HG03442 (cell line): ENCODE data around the gene CCDC39.
A peak's percentile ranks its signal among the peaks of the same experiment; 100 is the strongest.
"Not testable (repeated sequence)": the region's sequence is repeated elsewhere in the genome, so short reads cannot be mapped to it uniquely, and the experiment has no call there.

Source experiments
- ATAC-seq: cut with Tn5 transposase; IDR thresholded peaks from one replicate; pipeline ENCODE4 v1.9.1; 2021; ENCODE audit warnings: mild to moderate bottlenecking, moderate library complexity; ENCODE audit not compliant: unreplicated experiment

The CCDC39 gene

DNA sequence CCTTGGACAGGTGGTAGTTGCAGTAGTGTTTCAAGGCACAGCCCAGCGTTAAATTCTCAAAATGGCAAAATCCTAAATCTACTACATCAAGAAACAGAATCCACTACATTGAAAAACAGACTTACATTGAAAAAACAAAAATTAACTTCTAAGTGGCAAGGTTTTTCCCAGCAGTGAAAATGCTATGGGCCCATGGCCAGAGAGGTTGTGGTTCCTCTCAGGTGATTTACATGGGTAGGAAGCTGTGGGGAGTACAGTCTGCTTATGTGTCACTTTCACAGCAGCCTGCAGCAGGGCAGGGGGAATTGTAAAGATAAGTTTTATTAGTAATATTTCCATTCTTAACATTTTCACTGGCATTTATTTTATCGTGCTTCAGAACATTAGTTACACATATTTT is 52.4 kb downstream of the CCDC39 start:
- peak; percentile 98 for ATAC-seq

DNA sequence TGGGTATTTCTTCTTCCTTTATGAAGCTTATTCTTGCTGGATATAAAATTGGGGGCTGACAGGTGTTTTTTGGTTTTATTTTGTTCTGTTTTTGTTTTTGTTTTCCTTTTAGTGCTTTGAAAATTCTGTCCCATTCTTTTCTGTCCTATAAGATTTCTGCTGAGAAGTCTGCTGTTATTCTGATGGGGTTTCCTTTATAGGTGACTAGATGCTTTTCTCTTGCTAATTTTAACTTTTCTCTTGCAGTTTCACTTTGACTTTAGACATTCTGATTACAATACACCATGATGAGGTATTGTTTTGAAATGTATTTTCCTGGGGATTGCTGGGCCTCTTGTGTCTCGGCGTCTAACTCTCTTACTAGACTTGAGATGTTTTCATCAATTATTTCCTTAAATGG is 54.6 kb downstream of the CCDC39 start:
- ATAC-seq, result peak; percentile 46

DNA sequence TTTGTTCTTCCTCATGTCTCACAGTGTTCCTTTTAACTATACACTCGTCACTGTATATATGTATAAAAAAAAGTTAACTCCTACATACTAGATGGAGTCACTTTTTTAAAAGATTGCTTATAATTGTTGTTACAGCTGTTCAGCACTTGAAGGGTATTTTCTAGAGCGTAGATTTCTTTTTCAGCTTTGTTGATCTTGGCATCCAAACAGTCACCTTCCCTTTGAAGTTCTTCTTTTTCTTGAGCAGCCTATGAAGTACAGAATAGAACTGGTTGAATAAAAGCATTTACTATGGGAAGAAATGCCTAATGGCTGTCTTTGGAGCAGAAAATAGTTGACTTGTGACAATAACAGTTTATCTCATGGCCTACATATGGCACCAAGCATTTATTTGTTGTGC is 59.6 kb downstream of the CCDC39 start:
- no peak for ATAC-seq

DNA sequence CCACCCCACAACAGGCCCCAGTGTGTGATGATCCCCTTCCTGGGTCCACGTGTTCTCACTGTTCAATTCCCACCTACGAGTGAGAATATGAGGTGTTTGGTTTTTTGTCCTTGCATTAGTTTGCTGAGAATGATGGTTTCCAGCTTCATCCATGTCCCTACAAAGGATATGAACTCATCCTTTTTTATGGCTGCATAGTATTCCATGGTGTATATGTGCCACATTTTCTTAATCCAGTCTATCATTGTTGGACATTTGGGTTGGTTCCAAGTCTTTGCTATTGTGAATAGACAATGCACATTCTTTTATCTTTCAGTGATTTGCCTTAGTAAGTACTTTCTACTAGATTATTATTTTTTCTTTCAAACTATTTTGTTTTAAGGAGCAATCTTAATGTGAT is 60.7 kb downstream of the CCDC39 start:
- not testable (repeated sequence) for ATAC-seq

DNA sequence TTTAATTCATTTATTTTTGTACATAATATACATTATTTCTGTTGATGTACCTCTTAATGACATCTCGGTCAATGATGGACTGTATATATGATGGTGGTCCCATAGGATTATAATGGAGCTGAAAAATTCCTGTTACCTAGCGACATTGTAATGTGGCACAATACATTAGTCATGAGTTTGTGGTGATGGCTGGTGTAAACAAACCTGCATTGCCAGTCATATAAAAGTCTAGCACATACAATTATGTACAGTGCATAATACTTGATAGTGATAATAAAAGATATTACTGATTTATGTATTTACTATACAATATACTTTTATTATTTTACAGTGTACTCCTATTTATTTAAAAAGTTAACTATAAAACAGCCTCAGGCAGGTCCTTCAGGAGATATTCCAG is 62.2 kb downstream of the CCDC39 start:
- ATAC-seq, result no peak

DNA sequence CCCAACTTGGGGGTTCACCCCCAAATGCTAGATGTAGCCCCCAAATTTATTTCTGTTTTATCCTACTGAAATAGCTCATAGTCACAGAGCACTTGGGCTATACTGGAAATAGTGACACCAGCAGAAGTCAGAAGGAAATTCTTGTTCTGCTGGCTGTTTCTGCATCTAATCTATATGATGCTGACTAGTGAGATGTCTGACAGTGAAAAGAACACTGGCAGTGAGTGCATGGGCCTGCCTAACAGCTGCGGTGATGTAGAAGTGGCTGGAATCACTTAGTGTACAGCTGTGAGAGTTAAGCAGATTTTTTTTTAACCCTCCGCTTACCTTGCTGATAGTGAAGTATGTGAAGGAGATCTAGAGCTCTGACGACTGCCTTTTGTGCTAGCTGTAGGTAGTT is 63.3 kb downstream of the CCDC39 start:
- no peak for ATAC-seq

DNA sequence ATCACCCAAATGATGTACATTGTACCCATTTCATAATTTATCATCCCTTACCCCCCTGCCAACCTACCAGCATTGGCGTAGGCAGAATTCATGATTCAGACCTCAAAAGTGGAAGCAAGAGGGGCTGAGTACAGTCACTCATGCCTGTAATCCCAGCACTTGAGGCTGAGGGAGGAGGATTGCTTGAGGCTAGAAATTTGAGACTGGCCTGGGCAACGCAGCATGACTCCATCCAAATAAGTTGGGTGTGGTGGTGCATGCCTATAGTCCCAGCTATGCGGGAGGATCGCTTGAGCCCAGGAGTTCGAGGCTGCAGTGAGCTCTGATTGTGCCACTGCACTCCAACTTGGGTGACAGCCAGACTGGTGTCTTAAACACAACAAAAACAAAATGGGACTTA is 66.9 kb downstream of the CCDC39 start:
- ATAC-seq, result no peak

DNA sequence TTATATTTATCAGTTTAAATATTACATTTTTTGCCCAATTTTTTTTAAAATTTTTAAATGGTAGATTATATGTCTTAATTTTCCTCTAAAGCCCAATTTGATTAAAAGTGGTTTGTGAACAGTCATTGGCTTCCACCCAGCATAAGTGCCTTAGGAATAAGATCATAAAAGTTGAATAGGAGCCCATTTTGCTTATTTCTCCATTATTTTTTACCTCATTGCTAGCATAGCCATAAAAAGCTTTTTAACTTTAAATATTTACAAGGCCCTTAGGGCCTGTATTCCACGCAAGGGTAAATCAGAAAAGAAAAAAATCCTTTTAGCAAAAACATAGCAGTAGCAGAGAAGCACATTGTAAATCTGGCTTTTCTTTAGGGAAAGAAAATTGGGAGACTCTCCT is 68.3 kb downstream of the CCDC39 start:
- no peak for ATAC-seq

DNA sequence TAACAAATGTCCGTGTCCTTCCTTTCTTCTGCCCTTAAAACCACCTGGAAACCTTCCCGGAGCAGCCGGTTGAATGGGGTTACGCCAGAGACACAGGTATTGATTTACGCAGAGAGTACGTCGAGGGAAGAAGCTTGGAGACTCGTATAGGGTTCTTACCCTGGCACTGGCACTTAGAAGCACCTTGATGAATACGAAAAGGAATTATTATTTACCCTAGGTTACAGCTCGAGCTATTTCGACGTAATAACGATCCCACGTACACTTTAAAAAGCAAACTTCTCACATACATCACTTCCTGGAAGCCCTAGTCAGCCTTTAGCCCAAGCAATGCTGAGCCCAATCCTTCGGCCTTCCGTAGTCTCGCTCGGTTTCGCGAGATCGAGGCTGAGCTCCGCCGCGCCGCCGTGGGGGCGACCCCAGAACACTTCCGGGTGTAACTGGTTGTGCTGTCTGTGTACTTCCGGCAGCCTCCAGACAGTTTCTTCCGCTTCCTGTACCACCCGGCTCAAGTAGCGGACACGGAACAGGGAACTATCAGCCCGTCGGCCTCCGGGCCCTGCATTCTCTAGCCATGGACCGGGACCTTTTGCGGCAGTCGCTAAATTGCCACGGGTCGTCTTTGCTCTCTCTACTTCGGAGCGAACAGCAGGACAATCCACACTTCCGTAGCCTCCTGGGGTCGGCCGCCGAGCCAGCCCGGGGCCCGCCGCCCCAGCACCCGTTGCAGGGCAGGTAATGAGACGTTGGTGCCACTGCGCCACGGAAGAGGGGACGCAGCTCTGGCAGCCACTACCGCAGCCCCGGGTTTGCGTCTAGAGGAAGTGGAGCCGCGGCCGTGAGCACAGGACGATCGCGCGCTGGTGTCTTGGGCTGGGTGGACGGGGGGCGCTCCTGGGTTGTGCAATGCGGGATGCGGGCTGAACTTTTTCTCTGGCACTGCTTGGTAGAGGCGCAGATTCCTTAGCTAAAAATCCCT is 77.3 kb downstream of the CCDC39 start, which contains the start of gene TTC14:
TTC14 (plus strand) TSS at position 476 of the 979 bp plus-strand sequence; CDS start at position 575, 99 bp downstream.
- ATAC-seq, result peak; percentile 97

DNA sequence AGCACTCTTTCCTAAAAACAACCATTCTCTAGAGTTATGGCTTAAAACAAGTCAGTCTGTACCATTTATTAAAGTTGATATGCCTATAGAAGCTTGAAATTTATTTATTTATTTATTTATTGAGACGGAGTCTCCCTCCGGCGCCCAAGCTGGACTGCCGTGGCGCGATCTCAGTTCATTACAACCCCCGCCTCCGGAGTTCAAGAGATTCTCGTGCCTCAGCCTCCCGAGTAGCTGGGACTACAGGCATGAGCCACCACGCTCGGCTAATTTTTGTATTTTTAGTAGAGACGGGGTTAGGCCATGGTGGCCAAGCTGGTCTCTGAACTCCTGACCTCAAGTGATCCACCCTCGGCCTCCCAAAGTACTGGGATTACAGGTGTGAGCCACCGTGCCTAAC is 78.8 kb downstream of the CCDC39 start:
- ATAC-seq, result no peak

DNA sequence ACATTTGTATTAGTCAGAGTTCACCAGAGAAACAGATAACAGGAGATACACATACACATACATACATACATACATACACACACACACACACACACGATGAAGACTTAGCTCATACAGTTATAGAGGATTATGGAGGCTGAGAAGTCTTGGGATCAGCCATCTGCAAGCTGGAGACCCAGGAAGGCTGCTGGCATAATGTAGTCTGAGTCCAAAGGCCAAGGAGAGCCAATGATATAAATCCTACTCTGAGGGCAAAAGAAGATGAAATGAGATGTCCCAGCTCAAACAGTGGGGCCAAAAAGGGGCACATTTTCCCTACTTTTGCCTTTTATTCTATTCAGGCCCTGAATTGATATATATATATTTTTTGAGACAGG is 83.7 kb downstream of the CCDC39 start:
- no peak for ATAC-seq

DNA sequence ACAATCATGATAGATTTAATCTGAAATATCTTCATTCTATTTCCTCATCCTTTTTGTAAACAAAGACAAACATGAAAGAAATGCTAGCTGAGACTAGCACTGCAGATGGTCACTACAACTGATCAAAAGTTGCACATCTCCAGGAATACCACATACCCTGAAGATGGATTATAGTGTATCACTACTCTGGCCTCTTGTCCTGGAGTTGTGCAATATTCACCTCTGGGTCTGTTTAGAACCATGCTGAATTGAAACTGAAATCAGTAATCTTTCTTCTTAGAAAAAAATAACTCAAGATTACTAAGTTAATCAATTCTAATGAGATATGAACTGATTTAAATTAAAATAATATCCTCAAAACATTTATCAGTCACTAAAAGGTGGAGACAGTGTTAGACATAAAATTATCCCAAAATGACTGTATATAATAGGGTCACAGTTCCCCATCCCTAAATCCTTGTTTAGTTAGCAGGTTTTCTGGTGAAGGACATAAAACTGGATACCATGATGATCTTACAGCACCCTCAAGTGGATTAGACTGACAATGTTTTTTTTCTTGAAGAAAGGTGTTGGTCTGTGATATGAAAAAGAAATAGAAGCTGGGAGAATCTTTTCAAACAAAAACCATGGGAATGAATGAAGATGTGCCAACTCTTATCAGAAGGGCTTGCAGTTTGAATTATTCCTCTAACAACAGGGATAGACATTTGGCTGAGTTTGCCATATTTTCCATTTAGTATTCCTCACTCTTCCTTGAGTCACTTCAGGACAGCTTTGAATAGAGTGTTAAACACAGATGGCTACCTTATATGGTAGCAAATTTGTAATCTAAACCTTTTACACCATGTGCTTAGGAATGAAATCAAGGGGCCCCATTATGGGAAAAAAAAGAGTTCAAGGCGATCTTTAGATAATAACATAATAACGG is 84.4 kb downstream of the CCDC39 start:
- no peak for ATAC-seq

DNA sequence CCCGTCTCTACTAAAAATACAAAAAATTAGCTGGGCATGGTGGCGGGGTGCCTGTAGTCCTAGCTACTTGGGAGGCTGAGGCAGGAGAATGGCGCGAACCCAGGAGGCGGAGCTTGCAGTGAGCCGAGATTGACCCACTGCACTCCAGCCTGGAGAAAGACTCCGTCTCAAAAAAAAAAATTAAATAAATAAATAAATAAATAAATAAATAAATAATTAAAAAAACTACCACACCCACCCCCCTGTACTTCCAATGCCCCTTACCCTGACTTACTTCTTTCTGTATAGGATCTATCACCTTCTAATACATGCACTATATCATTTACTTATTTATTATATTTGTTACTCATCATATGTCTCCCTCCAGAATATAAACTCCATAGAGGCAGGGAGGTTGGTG is 85.7 kb downstream of the CCDC39 start:
- ATAC-seq, result not testable (repeated sequence)

DNA sequence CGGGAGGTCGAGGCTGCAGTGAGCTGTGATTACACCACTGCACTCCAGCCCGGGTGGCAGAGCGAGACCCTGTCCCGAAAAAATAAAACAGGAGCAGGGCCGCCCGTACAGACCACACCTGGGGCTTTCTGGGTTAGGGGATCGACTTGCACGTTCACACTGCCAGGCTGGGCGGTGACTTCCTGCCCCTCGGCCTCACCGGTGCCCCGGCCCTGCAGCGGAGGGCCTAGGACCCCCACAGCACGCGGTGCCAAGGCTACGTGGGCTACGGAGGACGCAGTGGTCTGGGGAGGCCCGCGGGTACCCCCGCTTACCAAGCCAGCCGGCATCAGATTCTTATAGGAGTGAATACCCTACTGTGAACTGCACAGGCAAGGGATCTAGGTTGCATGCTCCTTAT is 88.9 kb downstream of the CCDC39 start:
- no peak for ATAC-seq

DNA sequence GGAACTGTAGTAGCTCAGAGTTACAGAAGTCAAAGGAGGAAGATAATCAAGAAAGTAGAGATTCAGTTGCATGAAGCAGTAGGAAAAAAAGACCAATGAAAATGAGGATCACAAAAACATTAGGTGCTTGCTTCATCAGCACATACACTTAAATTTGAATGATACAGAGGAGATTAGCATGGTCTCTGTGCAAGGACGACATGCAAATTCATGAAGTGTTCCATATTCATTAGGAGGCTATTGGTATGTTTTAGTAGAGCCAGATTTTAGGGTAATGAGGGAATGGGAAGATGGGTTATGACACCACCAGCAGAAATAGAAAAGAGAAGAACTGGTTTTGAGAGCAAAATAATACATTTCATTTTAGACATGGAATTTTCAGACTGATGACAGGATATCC is 98.4 kb downstream of the CCDC39 start:
- no peak for ATAC-seq

DNA sequence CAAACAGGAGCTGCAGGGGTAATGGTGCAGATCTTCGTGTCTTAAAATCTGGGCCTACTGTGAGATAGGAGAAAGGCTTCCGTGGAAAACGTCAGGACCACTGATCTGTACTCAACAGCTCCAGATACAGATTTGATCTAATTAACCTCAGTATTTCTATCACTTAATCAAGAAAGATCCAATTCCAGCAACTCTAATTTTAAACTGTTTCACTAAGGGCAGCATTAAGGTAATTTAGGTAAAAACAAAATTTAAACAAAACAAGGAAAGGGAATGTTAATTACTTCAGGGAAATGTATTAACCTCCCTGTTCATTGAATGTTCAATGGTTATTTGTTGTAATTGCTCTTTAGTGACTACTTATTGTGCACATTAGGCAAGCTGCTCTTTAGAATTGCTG is 103.7 kb downstream of the CCDC39 start:
- no peak for ATAC-seq

DNA sequence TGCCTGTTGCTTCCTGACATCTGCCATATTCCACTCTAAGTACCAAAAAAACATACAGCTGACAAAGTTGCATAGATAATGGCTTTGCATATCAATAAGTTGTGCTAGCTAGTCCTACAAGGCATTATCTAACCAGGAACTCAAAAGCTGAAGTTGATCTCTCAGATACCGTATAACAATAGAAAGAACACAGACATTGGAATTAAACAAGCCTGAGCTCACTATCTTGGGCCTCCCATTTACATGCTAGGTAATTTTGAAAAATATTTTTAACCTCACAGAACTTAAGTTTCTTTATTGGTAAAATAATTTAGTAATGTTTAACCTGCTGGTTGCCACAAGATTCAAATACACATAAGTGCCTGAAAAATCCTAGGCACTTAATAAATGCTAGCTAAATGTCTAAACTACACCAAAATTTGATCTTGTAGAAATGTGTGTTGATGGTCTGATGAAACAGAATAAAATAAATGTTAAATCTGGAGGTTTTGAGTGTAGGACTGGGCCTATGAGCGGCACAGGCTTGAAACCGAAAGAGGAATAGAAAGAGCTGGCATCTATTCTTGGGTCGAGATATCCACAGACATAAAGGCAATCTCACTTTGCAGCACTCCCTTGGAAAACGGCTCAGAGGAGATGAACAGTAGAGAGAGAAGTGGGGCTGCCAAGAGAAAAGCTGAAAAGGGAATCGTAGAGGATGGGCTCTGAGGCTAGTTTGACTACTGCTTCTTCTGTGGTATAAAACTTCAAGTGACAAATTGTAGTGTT is 107.3 kb downstream of the CCDC39 start:
- ATAC-seq, result peak; percentile 93

DNA sequence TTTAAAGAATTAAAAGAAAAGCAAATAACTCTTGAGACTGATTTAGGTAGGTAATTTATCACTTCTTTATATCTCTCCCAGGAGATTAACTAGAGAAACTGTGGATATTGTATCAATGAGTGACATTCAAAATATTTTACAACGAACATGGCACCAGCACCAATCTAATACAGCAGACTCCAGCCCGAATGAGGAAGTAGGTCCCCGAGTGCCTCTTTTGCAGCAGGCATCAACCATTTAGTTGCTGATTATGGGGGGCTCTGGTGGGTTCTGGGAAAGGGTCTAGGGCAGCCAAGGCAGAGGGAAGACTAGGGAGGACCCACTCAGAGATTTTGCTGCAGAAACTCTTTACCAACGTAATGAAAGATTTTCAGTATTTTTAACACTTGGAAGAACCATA is 109.1 kb downstream of the CCDC39 start:
- no peak for ATAC-seq

DNA sequence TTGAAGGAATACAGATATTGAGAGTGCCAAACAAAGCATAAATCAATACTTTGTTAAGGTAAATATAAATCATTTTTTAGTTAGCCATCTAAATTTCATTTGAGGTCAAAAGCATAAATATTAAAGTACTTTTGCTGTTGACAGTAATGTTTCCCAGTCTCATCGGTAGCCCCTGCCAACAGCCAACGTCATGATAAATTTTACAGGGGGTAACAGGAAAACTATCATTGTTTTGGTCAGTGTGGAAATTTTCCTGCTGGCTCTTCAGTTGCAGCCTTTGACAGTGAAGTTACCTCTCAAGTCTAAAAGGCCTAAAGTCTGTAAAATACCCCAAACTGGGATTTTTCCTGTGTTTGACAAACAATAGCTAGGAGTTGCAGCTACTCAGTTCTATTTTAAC is 114.6 kb downstream of the CCDC39 start:
- ATAC-seq, result no peak
